GM23338 (cell line): ENCODE data around the gene TMEM135. TPM values are rescaled to one million over a fixed set of nuclear protein-coding genes. Genes with fewer than 3 reads are reported as not detected.
A peak's percentile ranks its signal among the peaks of the same experiment; 100 is the strongest.

ENCODE experiments used
- ATAC-seq: fragments of 200-7000 bp; cut with Tn5 transposase; 3 replicates; pipeline ENCODE4 v1.9.1; 2020
- DNase-seq: peaks from one replicate; pipeline ENCODE4 v3.0.0-alpha.2; 2015; ENCODE audit warnings: low spot score
- H2AFZ ChIP-seq: fragments of 200-600 bp; sonication (generic); 2 replicates; pipeline ENCODE4 v1.8.0; 2016; ENCODE audit warnings: antibody characterized with exemption, mild to moderate bottlenecking, moderate library complexity
- H3F3A ChIP-seq: fragments of 200-600 bp; sonication (generic); replicated peaks from 2 replicates; pipeline ENCODE4 v1.8.0; 2017; ENCODE audit warnings: antibody characterized with exemption, mixed run types, low read depth
- H3K27ac ChIP-seq: fragments of 200-600 bp; sonication (generic); 2 replicates; pipeline ENCODE4 v1.6.1; 2016; ENCODE audit warnings: low read depth
- H3K27me3 ChIP-seq: fragments of 200-600 bp; sonication (generic); 2 replicates; pipeline ENCODE4 v1.8.0; 2016; ENCODE audit warnings: mild to moderate bottlenecking, mixed run types, moderate library complexity; ENCODE audit not compliant: insufficient read depth
- H3K36me3 ChIP-seq: fragments of 200-600 bp; sonication (generic); 2 replicates; pipeline ENCODE4 v1.8.0; 2016; ENCODE audit warnings: mild to moderate bottlenecking; ENCODE audit not compliant: insufficient read depth
- H3K4me1 ChIP-seq: fragments of 200-600 bp; sonication (generic); 2 replicates; pipeline ENCODE4 v1.8.0; 2016; ENCODE audit warnings: mild to moderate bottlenecking, moderate library complexity; ENCODE audit not compliant: insufficient read depth
- H3K4me2 ChIP-seq: fragments of 200-600 bp; sonication (generic); 2 replicates; pipeline ENCODE4 v1.7.1; 2017; ENCODE audit warnings: mixed run types
- H3K4me3 ChIP-seq: fragments of 200-600 bp; sonication (generic); 2 replicates; pipeline ENCODE4 v1.6.1; 2016; ENCODE audit warnings: mixed run types
- H3K79me2 ChIP-seq: fragments of 200-600 bp; sonication (generic); replicated peaks from 2 replicates; pipeline ENCODE4 v1.8.0; 2017; ENCODE audit warnings: mild to moderate bottlenecking; ENCODE audit not compliant: insufficient read depth
- H3K9me2 ChIP-seq: fragments of 200-600 bp; sonication (generic); 2 replicates; pipeline ENCODE4 v1.8.0; 2017; ENCODE audit not compliant: insufficient read depth
- H4K20me1 ChIP-seq: fragments of 200-600 bp; sonication (generic); replicated peaks from 2 replicates; pipeline ENCODE4 v1.8.0; 2017; ENCODE audit warnings: mild to moderate bottlenecking; ENCODE audit not compliant: insufficient read depth
- H3K27ac Mint-ChIP-seq: 2 replicates; pipeline ENCODE4 v1.8.0; 2020; ENCODE audit warnings: inconsistent platforms, mild to moderate bottlenecking, moderate library complexity, mixed read lengths
- H3K27me3 Mint-ChIP-seq: 3 replicates; pipeline ENCODE4 v1.8.0; 2022; ENCODE audit warnings: low read depth, mild to moderate bottlenecking, moderate library complexity, mixed read lengths, inconsistent platforms; ENCODE audit not compliant: insufficient read depth, poor library complexity
- H3K36me3 Mint-ChIP-seq: 3 replicates; pipeline ENCODE4 v1.8.0; 2021; ENCODE audit warnings: low read depth, mild to moderate bottlenecking, inconsistent platforms, moderate library complexity, mixed read lengths
- H3K4me1 Mint-ChIP-seq: 3 replicates; pipeline ENCODE4 v1.8.0; 2020; ENCODE audit warnings: mild to moderate bottlenecking, inconsistent platforms, mixed read lengths
- H3K4me3 Mint-ChIP-seq: 3 replicates; pipeline ENCODE4 v1.8.0; 2021; ENCODE audit warnings: moderate library complexity, mild to moderate bottlenecking, inconsistent platforms, mixed read lengths
- H3K9me3 Mint-ChIP-seq: 3 replicates; pipeline ENCODE4 v1.8.0; 2020; ENCODE audit warnings: moderate library complexity, mild to moderate bottlenecking, inconsistent platforms, mixed read lengths
- NANOG ChIP-seq: IDR thresholded peaks from 2 replicates; pipeline ENCODE4 v1.6.1; 2016; ENCODE audit warnings: antibody characterized with exemption, borderline replicate concordance
- ZNF114 ChIP-seq: fragments of 250-450 bp; sonication (Bioruptor Pico); IDR thresholded peaks from 2 replicates; pipeline ENCODE4 v1.5.0; 2020; ENCODE audit warnings: mild to moderate bottlenecking, moderate library complexity
- polyA plus RNA-seq: library from polyadenylated mRNA; unstranded; fragments of >200 nt; fragmentation: Nextera tagmentation; extraction: Ambion mirVana; gene quantifications from 2 replicates; pipeline ENCODE4 v1.2.1, GENCODE V29; 2016
- total RNA-seq: library from RNA; depleted of rRNA; stranded (reverse); fragments of >200 nt; shearing (Covaris generic); gene quantifications from 2 replicates; pipeline ENCODE4 v1.2.3, GENCODE V29; 2014
- TF ChIP-seq, protein P1 (sequence below): IDR thresholded peaks from 2 replicates; pipeline ENCODE4 v1.6.1; 2016; ENCODE audit warnings: antibody characterized with exemption
- TF ChIP-seq, protein P2 (sequence below): fragments of 250-450 bp; sonication (Bioruptor Pico); IDR thresholded peaks from 2 replicates; pipeline ENCODE4 v1.5.0; 2020; ENCODE audit warnings: mild to moderate bottlenecking, moderate library complexity

TMEM135 gene
- total and polyA plus RNA-seq, 2 experiments from 2014 or later = 23.4 to 49.9 TPM

DNA sequence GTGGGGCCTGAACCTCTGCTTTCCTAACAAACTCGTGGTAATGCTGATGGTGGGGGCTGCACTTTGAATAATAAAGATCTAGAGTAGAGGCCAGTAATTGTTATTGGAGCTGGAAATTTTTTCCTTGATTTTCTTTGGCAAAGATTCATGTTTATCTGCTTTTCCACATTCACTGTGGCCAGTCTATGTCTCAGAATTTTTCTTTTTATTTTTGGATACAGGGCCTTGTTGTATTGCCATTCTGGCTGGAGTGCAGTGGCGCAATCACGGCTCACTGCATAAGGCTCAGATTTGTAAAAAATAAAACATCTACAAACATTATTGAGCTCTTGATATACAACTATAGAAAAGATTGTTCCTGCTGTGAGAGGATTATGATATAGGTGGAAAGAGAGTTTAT, 1.6 kb downstream of the TMEM135 start:
- Histone ChIP-seq H3K27ac (no peak overlapping the region), H3K79me2 (peaks cover 61% of the 10 kb centered on the region), H2AFZ (no peak overlapping the region), H3K36me3 (no peaks in the 10 kb centered on the region), H3F3A (0 out of 2 replicates have a peak, but pooled peaks cover 4% of the 10 kb centered on the region), H4K20me1 (no peaks in the 10 kb centered on the region; the same call in 1 of the 2 replicates), H3K4me1 (peaks cover 52% of the 10 kb centered on the region), H3K4me3 (peak overlapping the region; percentile 99), H3K9me2 (no peaks in the 10 kb centered on the region), H3K4me2 (peak overlapping the region; percentile 89), H3K27me3 (no peaks in the 10 kb centered on the region)
- Mint-ChIP-seq H3K4me3 (peak overlapping the region; percentile 95), H3K36me3 (peaks cover 14% of the 10 kb centered on the region; the same call in 2 of the 3 replicates), H3K27ac (no peak overlapping the region), H3K27me3 (peaks cover 10% of the 10 kb centered on the region), H3K4me1 (peaks cover 48% of the 10 kb centered on the region), H3K9me3 (no peaks in the 10 kb centered on the region)
- ATAC-seq (no peak), DNase-seq (no peak)
- TF ChIP-seq, protein P1, sequence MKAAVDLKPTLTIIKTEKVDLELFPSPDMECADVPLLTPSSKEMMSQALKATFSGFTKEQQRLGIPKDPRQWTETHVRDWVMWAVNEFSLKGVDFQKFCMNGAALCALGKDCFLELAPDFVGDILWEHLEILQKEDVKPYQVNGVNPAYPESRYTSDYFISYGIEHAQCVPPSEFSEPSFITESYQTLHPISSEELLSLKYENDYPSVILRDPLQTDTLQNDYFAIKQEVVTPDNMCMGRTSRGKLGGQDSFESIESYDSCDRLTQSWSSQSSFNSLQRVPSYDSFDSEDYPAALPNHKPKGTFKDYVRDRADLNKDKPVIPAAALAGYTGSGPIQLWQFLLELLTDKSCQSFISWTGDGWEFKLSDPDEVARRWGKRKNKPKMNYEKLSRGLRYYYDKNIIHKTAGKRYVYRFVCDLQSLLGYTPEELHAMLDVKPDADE = no peak
- TF ChIP-seq, protein P2, sequence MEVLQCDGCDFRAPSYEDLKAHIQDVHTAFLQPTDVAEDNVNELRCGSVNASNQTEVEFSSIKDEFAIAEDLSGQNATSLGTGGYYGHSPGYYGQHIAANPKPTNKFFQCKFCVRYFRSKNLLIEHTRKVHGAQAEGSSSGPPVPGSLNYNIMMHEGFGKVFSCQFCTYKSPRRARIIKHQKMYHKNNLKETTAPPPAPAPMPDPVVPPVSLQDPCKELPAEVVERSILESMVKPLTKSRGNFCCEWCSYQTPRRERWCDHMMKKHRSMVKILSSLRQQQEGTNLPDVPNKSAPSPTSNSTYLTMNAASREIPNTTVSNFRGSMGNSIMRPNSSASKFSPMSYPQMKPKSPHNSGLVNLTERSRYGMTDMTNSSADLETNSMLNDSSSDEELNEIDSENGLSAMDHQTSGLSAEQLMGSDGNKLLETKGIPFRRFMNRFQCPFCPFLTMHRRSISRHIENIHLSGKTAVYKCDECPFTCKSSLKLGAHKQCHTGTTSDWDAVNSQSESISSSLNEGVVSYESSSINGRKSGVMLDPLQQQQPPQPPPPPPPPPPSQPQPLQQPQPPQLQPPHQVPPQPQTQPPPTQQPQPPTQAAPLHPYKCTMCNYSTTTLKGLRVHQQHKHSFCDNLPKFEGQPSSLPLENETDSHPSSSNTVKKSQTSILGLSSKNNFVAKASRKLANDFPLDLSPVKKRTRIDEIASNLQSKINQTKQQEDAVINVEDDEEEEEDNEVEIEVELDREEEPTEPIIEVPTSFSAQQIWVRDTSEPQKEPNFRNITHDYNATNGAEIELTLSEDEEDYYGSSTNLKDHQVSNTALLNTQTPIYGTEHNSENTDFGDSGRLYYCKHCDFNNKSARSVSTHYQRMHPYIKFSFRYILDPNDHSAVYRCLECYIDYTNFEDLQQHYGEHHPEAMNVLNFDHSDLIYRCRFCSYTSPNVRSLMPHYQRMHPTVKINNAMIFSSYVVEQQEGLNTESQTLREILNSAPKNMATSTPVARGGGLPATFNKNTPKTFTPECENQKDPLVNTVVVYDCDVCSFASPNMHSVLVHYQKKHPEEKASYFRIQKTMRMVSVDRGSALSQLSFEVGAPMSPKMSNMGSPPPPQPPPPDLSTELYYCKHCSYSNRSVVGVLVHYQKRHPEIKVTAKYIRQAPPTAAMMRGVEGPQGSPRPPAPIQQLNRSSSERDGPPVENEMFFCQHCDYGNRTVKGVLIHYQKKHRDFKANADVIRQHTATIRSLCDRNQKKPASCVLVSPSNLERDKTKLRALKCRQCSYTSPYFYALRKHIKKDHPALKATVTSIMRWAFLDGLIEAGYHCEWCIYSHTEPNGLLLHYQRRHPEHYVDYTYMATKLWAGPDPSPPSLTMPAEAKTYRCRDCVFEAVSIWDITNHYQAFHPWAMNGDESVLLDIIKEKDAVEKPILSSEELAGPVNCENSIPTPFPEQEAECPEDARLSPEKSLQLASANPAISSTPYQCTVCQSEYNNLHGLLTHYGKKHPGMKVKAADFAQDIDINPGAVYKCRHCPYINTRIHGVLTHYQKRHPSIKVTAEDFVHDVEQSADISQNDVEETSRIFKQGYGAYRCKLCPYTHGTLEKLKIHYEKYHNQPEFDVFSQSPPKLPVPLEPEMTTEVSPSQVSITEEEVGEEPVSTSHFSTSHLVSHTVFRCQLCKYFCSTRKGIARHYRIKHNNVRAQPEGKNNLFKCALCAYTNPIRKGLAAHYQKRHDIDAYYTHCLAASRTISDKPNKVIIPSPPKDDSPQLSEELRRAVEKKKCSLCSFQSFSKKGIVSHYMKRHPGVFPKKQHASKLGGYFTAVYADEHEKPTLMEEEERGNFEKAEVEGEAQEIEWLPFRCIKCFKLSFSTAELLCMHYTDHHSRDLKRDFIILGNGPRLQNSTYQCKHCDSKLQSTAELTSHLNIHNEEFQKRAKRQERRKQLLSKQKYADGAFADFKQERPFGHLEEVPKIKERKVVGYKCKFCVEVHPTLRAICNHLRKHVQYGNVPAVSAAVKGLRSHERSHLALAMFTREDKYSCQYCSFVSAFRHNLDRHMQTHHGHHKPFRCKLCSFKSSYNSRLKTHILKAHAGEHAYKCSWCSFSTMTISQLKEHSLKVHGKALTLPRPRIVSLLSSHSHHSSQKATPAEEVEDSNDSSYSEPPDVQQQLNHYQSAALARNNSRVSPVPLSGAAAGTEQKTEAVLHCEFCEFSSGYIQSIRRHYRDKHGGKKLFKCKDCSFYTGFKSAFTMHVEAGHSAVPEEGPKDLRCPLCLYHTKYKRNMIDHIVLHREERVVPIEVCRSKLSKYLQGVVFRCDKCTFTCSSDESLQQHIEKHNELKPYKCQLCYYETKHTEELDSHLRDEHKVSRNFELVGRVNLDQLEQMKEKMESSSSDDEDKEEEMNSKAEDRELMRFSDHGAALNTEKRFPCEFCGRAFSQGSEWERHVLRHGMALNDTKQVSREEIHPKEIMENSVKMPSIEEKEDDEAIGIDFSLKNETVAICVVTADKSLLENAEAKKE = no peak

- peaks cover 37% of the 10 kb centered on the region for H3K36me3 Mint-ChIP-seq
Observed at GRCh38 chr11:87043894-87044293, 6.2 kb downstream of the TMEM135 start.

More at GRCh38 chr11:87043894-87044293, 6.2 kb downstream of the TMEM135 start:
- Histone ChIP-seq H2AFZ (no peak overlapping the region), H3K9me2 (no peaks in the 10 kb centered on the region), H3K79me2 (peaks cover 76% of the 10 kb centered on the region), H3F3A (no peaks in the 10 kb centered on the region), H3K27ac (no peak overlapping the region), H3K4me2 (no peak overlapping the region), H3K4me3 (no peak overlapping the region), H4K20me1 (no peaks in the 10 kb centered on the region; the same call in 1 of the 2 replicates), H3K27me3 (no peaks in the 10 kb centered on the region), H3K36me3 (no peaks in the 10 kb centered on the region), H3K4me1 (peaks cover 29% of the 10 kb centered on the region)
- peaks cover 5% of the 10 kb centered on the region for H3K27me3 Mint-ChIP-seq
- ATAC-seq (no peak), DNase-seq (no peak)
- peaks cover 10% of the 10 kb centered on the region; the same call in 2 of the 3 replicates for H3K9me3 Mint-ChIP-seq
- TF ChIP-seq ZNF114 (CRISPR knock-in tag) = no peak
- no peak for TF ChIP-seq NANOG
- H3K4me3 Mint-ChIP-seq = no peak overlapping the region
- H3K4me1 Mint-ChIP-seq = peaks cover 34% of the 10 kb centered on the region
- no peak overlapping the region for H3K27ac Mint-ChIP-seq
